NT2/D1 (cell line): ENCODE results near the gene PRKG1.

Experiments
- DNase-seq: peaks from one replicate; pipeline ENCODE4 v3.0.0-alpha.2; 2011; ENCODE audit warnings: low read depth, low spot score
- H3K27me3 ChIP-seq: 2 replicates; pipeline ENCODE4 v1.6.0; 2011; ENCODE audit warnings: mild to moderate bottlenecking; ENCODE audit not compliant: insufficient read length, insufficient read depth
- H3K36me3 ChIP-seq: 2 replicates; pipeline ENCODE4 v1.6.1; 2011; ENCODE audit warnings: mild to moderate bottlenecking, low read length, mixed read lengths; ENCODE audit not compliant: insufficient read depth, insufficient read length
- H3K4me1 ChIP-seq: 2 replicates; pipeline ENCODE4 v1.5.1; 2011; ENCODE audit not compliant: insufficient read depth, insufficient read length
- H3K4me3 ChIP-seq: 2 replicates; pipeline ENCODE4 v1.5.1; 2011; ENCODE audit warnings: low read depth; ENCODE audit not compliant: insufficient read length
- H3K9ac ChIP-seq: 2 replicates; pipeline ENCODE4 v1.6.0; 2011; ENCODE audit warnings: low read depth; ENCODE audit not compliant: insufficient read length
- H3K9me3 ChIP-seq: 2 replicates; pipeline ENCODE4 v1.5.1; 2011; ENCODE audit warnings: mild to moderate bottlenecking, low read length; ENCODE audit not compliant: insufficient read depth
- SUZ12 ChIP-seq: IDR thresholded peaks from 2 replicates; pipeline ENCODE4 v1.6.1; 2011; ENCODE audit not compliant: insufficient read length, insufficient read depth; ENCODE audit errors: extremely low read depth
- YY1 ChIP-seq: IDR thresholded peaks from 2 replicates; pipeline ENCODE4 v1.6.1; 2011; ENCODE audit not compliant: insufficient read length, insufficient read depth
- ZNF274 ChIP-seq: IDR thresholded peaks from 2 replicates; pipeline ENCODE4 v1.6.1; 2011; ENCODE audit warnings: mild to moderate bottlenecking, low read depth, low read length

The PRKG1 gene

GRCh38 chr10:51403521-51403920 is 329.2 kb downstream of the PRKG1 start:
- Histone ChIP-seq H3K9ac (no peak overlapping the region), H3K9me3 (no peaks in the 10 kb centered on the region), H3K27me3 (no peaks in the 10 kb centered on the region), H3K36me3 (no peaks in the 10 kb centered on the region), H3K4me1 (no peaks in the 10 kb centered on the region), H3K4me3 (no peak overlapping the region)
- no peak for TF ChIP-seq YY1
- TF ChIP-seq ZNF274, result no peak
- TF ChIP-seq SUZ12, result no peak
- DNase-seq, result no peak

- H3K4me3 ChIP-seq, result no peak overlapping the region
- no peaks in the 10 kb centered on the region for H3K9me3 ChIP-seq
- TF ChIP-seq ZNF274 (no peak), SUZ12 (no peak), YY1 (no peak)
- no peaks in the 10 kb centered on the region for H3K36me3 ChIP-seq
- no peak for DNase-seq
- H3K4me1 ChIP-seq, result no peaks in the 10 kb centered on the region
- H3K9ac ChIP-seq, result no peak overlapping the region
- no peaks in the 10 kb centered on the region for H3K27me3 ChIP-seq
Observed at GRCh38 chr10:51405580-51406351, 331.5 kb downstream of the PRKG1 start.

GRCh38 chr10:51406581-51406980 is 332.3 kb downstream of the PRKG1 start:
- no peak overlapping the region for H3K4me3 ChIP-seq
- no peaks in the 10 kb centered on the region for H3K36me3 ChIP-seq
- H3K4me1 ChIP-seq, result no peaks in the 10 kb centered on the region
- DNase-seq, result no peak
- no peak for TF ChIP-seq ZNF274
- no peak for TF ChIP-seq SUZ12
- TF ChIP-seq YY1, result no peak
- H3K27me3 ChIP-seq, result no peaks in the 10 kb centered on the region
- H3K9ac ChIP-seq, result no peak overlapping the region
- H3K9me3 ChIP-seq, result no peaks in the 10 kb centered on the region

GRCh38 chr10:51416494-51416893 is 342.2 kb downstream of the PRKG1 start:
- DNase-seq, result no peak

GRCh38 chr10:51419196-51420093 is 345.2 kb downstream of the PRKG1 start:
- no peaks in the 10 kb centered on the region for H3K27me3 ChIP-seq
- TF ChIP-seq YY1 (no peak), SUZ12 (no peak), ZNF274 (no peak)
- DNase-seq, result no peak
- H3K9me3 ChIP-seq, result no peaks in the 10 kb centered on the region
- H3K4me3 ChIP-seq, result no peak overlapping the region
- no peaks in the 10 kb centered on the region for H3K4me1 ChIP-seq
- H3K9ac ChIP-seq, result no peak overlapping the region
- H3K36me3 ChIP-seq, result no peaks in the 10 kb centered on the region

More at GRCh38 chr10:51416494-51416893, 342.2 kb downstream of the PRKG1 start:
- no peaks in the 10 kb centered on the region for H3K36me3 ChIP-seq
- no peak overlapping the region for H3K4me3 ChIP-seq
- no peaks in the 10 kb centered on the region for H3K4me1 ChIP-seq
- no peaks in the 10 kb centered on the region for H3K9me3 ChIP-seq
- no peak overlapping the region for H3K9ac ChIP-seq
- no peaks in the 10 kb centered on the region for H3K27me3 ChIP-seq
- no peak for TF ChIP-seq YY1
- TF ChIP-seq SUZ12, result no peak
- TF ChIP-seq ZNF274, result no peak

GRCh38 chr10:51421853-51422252 is 347.6 kb downstream of the PRKG1 start:
- H3K9me3 ChIP-seq, result no peaks in the 10 kb centered on the region
- DNase-seq, result no peak
- no peaks in the 10 kb centered on the region for H3K36me3 ChIP-seq
- TF ChIP-seq SUZ12 (no peak), YY1 (no peak), ZNF274 (no peak)
- H3K27me3 ChIP-seq, result no peaks in the 10 kb centered on the region
- no peaks in the 10 kb centered on the region for H3K4me1 ChIP-seq
- no peak overlapping the region for H3K9ac ChIP-seq
- H3K4me3 ChIP-seq, result no peak overlapping the region

- peak; percentile 5 for DNase-seq
- Histone ChIP-seq H3K36me3 (no peaks in the 10 kb centered on the region), H3K9me3 (no peaks in the 10 kb centered on the region), H3K4me3 (no peak overlapping the region), H3K27me3 (no peaks in the 10 kb centered on the region), H3K9ac (no peak overlapping the region), H3K4me1 (no peaks in the 10 kb centered on the region)
- TF ChIP-seq YY1 (no peak), ZNF274 (no peak), SUZ12 (no peak)
Observed at GRCh38 chr10:51422311-51423120, 348.2 kb downstream of the PRKG1 start.
